GM21619 (cell line): ENCODE results near the gene GLE1.
A peak's percentile ranks its signal among the peaks of the same experiment; 100 is the strongest.

Experiments
- ATAC-seq: cut with Tn5 transposase; IDR thresholded peaks from one replicate; pipeline ENCODE4 v1.9.1; 2021; ENCODE audit not compliant: unreplicated experiment

GLE1 gene, protein sequence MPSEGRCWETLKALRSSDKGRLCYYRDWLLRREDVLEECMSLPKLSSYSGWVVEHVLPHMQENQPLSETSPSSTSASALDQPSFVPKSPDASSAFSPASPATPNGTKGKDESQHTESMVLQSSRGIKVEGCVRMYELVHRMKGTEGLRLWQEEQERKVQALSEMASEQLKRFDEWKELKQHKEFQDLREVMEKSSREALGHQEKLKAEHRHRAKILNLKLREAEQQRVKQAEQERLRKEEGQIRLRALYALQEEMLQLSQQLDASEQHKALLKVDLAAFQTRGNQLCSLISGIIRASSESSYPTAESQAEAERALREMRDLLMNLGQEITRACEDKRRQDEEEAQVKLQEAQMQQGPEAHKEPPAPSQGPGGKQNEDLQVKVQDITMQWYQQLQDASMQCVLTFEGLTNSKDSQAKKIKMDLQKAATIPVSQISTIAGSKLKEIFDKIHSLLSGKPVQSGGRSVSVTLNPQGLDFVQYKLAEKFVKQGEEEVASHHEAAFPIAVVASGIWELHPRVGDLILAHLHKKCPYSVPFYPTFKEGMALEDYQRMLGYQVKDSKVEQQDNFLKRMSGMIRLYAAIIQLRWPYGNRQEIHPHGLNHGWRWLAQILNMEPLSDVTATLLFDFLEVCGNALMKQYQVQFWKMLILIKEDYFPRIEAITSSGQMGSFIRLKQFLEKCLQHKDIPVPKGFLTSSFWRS

DNA sequence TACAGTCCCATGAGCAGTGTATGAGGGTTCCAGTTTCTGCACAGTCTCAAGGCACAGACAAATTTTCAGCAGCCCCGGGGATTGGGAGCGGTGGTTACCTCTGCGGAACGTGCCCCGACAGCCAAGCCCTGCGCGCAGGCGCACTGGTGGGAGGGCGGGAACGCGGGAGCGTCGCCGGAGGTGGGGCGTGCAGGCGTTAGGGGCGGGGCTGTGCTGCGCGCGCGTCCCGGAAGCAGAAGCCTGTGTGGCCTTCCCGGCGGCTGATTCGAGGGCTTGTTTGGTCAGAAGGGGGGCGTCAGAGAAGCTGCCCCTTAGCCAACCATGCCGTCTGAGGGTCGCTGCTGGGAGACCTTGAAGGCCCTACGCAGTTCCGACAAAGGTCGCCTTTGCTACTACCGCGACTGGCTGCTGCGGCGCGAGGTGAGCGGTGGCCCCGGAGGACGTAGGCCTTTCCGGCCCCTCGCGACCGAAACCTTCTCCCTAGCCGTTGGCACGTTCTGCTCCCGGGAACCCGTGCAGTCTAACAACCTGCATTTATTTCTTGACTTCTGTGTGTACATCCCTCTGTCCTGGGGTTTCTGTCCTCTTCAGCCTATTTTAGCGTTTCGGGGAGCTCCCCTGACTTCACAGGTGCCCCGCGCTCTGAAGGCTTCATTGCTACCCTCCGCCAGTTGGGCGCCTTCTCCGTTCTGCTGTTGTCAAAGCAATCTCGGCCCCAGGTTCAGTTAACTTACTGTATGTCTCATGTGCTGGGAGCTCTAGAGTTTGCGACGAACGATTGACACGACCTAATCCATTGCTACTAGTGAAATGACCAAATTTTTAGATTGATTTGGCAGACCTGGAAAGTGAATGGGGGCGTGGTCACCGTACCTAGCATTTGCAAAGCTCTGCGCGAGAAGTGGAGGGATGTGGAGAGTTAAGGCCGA lies at the start of gene GLE1:
Gene GLE1 (plus strand): TSS at position 235 of the 929 bp plus-strand sequence. CDS start 87 bp downstream, at position 322.
- ATAC-seq, result peak; percentile 82

DNA sequence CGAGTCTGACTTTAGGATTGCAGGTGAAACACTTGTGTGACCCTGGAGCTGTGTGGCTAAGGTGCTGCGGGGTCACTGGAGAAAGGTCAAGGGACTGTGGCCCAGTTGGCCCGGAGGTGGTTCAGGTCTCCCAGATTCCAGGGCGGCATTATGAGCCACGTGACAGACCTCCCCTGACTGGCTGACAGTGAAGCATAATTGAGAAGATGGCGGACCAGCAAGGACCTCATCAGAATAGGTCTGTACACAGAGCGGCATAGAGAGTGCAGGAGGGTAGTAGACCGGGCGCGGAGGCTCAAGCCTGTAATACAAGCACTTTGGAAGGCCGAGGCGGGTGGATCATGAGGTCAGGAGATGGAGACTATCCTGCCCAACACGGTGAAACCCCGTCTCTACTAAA lies 49.5 kb upstream of the GLE1 start:
- no peak for ATAC-seq

DNA sequence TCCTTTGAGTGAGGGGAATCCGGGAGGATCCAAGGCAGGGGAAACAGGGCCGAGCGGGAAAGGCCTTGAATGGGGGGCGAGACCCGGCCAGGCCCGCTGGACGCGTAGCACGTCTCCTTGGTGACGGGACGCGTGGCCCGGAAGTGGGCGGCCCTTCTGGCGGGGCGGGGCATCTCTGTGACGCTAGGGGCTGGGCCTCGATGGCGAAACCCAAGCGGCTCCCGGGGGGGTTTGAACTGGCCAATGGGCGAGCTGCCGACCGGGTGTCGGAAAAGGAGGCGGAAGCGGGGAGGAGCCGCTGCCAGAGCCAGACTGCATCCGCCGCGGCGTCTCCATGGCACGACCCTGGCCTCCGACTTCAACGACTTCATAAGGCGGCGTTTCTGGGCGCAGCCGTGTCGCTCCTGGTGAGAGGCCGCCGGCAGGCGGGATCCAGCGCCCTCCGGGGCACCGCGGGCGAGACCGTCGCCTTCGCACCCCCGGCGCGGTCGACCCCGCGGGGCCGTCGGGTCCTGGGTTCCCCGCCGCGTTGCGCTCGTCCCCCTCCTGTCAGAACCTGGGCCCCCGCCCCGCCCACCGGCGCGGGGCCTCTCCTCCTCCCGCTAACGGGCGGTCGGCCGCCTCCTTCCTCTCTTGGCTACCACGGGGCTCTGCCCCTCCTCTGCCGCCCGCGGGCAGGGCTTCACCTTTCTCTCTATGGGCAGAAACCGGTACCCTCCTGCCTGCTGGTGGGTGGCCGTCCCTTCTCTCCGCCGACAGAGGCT lies 48.5 kb upstream of the GLE1 start, which contains the start of gene ODF2:
Gene ODF2 (plus strand): TSS at position 158 of the 764 bp plus-strand sequence. CDS start 86 bp downstream, at position 244.
- peak; percentile 75 for ATAC-seq

DNA sequence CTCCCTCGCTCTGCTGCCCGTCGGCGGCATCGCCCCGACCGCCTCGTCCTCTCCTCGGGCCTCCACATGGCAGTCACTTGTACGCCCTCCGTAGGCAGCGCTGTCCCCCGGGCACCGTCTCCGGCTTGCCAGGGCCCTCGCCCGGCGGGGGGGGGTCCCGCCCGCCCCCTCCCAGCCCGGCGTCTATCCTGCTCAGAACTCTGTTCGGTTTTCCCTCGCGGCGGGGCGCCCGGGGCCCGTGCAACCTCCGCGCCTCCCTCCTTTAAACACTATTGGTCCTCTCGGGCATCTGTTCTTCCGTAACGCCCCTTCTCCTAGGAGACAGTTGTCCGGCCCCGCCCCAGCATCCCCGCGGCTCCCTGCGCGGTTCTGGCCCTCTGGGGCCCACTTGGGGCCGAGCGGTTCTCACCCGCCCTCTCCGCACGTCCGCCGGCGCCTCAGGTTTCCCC lies 47.9 kb upstream of the GLE1 start:
- ATAC-seq, result peak; percentile 64

DNA sequence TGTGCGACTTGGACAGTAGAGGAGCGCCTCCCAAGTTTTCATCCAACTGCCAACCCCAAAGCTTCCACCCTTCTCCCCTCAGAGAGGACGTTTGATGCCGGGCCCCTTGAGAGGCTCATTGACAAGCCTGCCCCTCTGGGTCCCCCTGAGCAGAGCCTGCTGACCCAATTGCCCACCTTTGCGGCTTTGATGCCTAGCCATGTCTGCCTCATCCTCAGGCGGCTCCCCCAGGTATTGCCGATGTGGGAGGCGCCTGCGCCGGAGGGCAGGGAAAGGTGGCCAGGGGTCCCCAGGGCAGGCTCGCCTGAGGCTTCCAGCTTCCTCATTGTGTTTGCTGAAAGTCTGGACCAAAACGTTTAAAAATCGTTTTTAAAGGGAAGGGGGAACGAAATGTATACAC lies 47.3 kb upstream of the GLE1 start:
- no peak for ATAC-seq

DNA sequence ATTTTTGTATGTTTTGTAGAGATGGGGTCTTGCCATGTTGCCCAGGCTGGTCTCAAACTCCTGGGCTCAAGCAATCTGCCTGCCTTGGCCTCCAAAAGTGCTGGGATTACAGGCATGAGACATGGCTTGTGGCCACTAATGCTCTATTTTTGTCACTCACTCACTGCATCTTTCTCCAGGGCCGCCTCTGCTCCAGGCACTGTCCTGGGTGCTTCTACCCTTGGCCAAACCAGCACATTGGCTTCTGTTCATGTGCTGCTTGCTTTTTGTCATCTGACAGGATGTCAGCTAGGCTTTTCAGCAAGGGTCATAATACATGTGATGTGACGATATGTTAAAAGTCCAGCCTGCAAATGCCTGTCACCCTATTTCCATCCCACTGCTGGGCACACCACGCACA lies 45.5 kb upstream of the GLE1 start:
- ATAC-seq, result no peak

DNA sequence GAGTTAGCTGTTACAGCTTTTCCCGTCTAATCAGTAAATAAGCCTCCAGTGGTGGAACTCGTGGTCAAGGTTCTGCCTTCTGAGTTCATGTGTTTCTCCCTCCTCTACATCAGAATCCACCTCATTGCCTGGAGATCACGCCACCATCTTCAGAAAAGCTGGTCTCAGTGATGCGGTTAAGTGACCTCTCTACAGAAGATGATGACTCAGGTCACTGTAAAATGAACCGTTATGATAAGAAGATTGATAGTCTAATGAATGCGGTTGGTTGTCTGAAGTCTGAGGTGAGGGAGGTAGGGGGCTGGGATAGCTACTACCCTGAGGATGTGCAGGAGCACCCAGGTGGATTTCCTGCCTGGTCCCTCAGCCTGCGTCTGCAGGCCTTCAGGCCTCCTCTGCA lies 35.4 kb upstream of the GLE1 start:
- no peak for ATAC-seq

DNA sequence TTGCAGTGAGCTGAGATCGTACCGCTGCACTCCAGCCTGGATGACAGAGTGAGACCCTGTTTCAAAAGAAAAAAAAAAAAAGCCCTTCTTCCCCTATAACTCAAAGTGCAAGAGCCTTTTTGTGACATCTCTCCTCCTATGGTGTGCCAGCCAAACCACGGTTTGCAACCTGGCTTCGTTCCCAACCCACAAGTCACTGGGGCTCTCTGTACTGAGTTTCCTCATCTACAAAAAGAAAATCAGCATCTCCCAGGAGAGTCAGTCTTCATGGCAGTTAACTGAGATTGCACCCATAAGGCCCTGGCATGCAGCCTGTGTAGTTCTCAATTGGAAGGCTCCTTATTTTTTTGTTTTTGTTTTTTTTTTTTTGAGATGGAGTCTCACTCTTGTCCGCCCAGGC lies 34.0 kb upstream of the GLE1 start:
- ATAC-seq, result no peak

DNA sequence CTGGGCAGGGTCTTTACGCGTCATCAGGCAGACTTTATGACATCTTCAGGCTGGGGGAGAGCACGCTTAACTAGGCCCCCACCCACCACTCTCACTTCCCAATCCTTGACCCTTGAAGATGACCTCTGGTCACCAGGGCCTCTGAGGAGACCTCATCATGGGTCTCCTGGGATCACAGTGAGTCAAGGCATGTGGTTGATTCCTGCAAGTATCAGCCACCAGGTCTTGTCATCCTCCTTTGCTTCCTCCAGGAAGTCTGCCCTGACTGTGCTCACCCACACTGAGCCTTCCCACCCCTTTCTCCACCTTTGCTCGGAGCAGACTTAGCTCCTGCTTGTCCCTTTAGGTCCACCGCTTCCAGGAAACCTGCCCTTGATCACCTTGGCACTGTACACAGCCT lies 31.4 kb upstream of the GLE1 start:
- ATAC-seq, result no peak

DNA sequence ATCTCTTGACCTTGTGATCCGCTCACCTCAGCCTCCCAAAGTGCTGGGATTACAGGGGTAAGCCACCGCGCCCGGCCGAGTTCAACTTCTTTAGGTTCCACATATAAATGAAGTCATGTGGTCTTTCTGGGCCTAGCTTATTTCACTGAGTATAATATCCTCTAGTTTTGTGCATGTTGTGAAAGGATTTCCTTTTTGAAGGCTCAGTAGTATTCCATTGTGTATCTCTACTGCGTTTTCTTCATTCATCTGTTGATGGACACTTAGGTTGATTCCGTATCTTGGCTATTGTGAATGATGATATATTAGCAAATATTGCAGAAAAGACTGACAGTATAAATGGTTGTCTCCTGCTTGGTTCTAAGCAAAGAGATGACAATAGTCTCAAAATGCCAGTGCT lies 28.7 kb upstream of the GLE1 start:
- no peak for ATAC-seq

DNA sequence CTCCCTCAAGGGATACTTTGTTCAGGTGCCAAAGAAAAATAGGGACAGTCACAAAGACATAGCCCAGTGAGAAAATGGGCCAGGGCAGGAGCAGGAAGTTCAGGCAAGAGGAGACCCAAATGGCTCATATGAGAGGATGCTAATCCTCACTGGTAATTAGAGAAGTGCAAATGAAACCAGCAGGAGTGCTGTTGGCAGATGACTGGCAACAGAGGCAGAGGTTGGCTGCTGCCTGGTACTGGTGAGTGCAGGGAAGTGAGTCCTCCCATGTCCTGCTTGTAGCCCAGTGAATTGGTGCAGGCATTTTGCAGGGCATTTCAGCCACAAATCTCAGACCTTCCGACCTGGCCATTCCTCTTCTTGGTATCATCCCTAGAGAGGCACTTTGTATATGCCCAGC lies 25.3 kb upstream of the GLE1 start:
- no peak for ATAC-seq

DNA sequence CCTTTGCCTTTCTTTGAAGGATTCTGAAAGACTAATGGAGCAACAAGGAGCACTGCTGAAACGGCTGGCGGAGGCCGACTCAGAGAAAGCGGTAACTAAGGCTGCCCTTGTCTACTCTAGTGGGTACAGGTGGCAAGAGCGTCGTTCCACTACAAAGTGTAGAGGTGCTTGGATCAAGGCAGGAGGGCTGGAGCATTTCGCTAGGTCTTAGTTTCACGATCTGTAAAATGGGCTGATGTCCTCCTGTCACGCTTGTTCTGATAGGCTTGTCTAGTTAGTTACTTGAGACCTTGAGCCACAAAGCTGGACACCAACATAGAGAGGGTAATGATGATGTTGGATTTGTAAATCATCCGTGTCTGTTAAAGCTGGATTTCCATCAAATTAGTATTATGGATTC lies 23.0 kb upstream of the GLE1 start:
- ATAC-seq, result no peak

DNA sequence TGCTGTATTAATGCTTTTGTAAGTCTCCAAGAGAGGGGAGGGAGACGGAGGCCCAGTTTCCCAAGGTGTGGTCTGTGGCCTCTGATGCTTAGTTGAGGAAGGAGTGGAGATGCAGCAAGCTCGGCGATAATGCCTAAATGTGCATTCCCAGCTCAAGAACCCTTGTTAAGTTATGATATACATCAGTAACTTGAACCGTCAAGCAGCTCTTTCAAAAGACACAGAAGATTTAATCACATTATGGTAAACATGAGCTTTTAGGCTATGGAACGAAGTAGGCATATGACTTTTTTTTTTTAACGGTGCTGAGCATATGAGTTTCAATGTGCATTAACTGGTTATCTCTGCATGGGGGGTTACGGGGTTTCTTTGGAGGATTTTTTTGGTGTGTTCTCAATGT lies 22.3 kb upstream of the GLE1 start:
- no peak for ATAC-seq

DNA sequence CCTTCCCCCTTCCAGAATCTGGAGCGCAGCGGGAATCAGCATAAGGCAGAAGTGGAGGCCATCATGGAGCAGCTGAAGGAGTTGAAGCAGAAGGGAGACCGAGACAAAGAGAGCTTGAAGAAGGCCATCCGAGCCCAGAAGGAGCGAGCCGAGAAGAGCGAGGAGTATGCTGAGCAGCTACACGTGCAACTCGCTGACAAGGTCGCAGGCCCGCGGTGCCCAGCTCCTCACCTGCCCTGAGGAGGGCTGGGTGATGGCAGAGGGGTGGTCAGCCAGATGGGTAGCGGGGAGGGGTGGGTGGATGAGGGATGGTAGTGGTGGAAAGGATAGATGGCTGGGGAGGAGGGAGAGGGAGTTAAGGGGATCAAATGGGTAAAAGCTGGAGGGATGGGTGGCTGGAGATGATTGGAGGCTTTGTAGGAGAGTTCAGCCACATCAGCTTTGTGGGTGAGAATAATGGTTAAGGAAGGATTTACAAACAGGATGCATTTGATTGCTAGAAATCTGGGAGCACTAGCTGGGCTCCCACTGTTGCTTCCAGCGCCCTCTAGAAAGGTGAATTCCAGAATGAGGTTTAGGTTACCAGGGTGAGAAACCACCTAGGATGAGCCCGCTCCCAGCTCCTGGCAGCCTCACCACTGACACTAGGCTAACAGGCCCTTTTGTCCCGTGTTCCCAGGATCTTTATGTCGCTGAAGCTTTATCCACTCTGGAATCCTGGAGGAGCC lies 19.7 kb upstream of the GLE1 start:
- ATAC-seq, result no peak

DNA sequence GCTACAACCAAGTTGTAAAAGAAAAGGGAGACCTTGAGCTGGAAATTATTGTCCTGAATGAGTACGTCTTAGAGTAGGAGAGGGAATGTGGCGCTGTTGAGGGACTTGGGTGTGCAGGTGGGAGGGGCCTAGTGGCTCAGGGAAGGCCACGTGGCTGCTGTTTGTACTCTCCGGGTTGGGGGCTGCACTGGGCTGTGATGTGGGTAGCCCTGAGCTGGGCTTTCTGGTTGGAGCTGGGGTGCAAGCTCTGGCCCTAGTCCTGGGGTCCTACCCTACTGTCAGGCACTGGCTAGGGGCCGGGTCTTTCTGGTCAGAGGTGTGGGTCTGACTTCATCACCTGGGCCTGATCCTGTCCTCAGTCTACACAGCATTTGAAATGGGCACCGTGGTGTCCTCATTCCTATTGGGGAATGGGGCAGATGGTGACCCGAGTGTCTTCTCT lies 19.1 kb upstream of the GLE1 start:
- ATAC-seq, result no peak

DNA sequence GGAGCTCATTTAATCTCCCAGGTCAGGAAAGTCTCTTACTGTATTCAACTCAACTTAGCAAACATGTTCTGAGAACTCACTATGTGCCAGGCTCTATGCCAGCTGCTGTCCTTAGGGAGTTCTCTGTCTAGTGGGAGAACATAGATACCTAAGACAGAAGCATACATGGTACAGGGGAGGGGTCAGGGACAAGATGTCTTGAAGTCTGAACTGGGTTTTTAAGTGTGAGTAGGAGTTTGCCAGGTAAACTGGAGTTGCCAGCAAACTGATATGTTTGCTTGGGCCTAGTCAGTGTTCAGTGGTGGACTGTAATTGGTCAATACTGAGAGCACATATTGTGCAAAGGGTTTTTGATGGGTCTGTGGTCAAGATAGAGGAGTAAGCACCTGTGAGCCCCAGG lies 18.3 kb upstream of the GLE1 start:
- ATAC-seq, result no peak

DNA sequence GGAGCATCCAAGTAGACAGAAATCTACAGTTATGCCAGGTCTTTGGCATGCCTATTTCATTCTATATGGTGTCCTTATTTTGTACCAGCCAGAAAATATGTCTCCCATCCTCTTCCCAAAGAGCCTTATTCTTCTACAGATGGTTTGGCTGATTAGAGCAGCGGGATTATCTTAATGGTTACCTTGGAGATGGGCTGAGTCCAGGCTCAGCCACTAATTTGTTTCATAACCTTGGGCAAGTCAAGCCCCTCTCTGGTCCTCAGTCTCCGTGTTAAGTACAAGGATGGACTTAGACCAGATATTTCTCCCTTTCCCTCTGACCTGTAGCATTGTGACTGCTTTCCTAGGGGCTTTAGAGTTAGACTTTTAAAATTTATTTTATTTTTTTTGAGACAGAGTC lies 11.1 kb upstream of the GLE1 start:
- ATAC-seq, result no peak

DNA sequence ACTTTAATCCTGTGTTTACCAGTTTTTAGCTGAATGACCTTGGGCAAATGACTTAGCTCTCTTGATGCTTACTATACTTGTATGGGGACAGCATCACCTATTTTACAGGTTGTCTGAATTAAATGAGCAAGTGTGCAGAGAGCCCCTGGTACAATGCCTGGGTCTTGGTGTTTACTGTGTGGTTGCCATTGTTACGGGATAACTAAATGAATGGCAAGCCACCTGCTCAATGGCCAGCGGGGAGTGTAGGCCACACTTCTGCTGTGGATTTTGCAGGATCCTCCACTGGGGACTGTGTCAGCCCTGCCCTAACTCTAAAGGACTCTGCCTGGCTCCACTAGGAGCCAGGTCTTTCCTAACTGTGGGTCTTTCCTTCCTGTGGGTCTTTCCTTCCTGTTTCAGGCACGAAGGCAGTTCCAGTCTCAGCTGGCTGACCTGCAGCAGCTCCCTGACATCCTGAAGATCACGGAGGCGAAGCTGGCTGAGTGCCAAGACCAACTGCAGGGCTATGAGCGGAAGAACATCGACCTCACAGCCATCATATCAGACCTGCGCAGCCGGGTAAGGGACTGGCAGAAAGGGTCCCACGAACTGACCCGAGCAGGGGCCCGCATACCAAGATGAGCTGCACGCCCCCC lies 10.3 kb upstream of the GLE1 start:
- no peak for ATAC-seq

DNA sequence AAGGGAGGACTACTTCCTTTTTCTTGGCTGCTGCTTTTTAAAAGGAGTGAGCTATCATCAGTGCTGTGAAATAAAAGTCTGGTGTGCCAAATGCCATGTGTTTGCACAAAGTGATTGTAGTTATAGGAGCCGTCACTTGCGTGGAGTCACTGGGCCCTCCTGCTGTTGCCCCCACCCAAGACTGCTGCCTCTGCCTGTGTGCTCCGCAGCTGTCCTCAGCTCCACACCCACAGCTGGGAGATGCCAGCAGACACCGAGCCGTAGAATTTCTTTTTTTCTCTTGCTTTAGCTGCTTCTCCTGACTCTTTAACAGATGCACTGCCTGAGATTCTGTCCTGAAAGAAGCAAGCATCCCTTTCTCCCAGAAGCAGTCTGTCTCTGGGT lies 9.8 kb upstream of the GLE1 start:
- no peak for ATAC-seq
